Measurements from ENCODE around the gene SLC17A4.

The SLC17A4 gene

DNA sequence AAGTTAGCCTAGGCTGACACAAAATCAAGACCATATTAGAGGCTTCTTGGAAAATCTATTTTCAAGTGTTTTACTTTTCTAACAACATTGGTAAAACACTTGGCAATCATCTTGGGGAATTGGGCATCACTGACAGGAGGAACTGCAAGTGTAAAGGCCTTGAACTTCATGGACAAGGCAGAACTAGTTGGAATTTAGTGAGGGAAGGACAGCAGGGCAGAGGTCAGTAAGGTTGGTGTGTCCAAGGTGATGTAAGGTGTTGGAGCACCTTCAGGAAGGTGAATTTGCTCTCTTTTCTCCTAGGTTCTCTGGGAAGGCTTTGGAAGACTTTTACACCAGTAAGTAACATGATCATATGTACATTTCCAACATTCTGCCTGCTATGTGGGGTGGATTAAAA, 1.5 kb upstream of the SLC17A4 start:
- DNase-seq, result no peak

- no peak for DNase-seq
Measured at GRCh38 chr6:25755483-25755882, 941 bp downstream of the SLC17A4 start.

GRCh38 chr6:25756382-25757363, 2.1 kb downstream of the SLC17A4 start:
- no peak for DNase-seq

DNA sequence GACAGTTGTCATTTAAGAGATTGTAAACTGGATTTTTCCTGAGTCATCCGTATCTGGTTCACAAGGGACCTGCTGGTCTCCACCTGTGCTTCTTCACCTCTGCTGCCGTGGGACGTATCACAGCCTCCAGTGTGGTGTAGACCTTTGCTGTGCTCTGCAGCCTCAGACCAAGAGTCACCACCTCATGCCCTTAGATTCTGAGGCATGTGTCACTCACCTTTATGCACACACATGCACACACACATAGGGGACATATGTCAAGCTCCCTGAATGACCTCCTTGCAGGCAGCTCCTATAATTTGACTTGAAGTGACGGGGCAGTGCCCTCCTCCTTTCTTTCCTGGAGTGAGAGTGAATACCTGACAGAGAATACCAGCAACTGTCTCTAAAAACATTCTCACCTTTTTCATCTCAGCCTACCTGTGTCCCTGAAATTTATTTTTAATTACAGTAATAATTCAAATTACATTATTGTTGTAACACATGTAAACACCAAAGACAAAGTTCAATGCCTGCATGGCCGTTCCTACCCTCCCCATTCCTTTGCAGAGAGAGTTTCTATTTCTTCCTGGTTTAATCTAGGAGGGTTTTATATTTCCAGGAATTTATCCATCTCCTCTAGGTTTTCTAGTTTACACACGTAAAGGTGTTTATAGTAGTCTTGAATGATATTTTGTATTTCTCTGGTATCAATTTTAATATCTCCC, 3.5 kb downstream of the SLC17A4 start:
- no peak for DNase-seq

DNA sequence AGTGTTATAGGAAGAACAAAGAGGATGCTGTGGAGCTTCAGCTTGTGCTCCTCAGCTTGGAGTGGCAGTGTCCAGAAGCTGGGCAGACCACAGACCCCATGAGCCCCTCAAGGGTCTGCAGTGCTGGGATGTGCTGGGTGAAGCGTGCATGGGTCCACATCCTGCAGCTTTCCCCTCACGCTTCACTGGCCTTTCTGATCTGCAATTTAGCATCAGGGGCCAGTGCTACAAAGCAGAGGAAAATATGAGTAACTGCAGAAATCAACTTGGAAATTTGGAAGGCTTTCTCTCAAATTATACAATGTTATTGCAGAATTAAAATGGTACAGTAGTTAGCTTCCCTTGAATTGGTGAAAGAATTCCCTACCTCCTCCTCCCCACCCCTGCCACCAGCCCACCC, 10.1 kb downstream of the SLC17A4 start:
- no peak for DNase-seq

GRCh38 chr6:25768566-25768965, 14.0 kb downstream of the SLC17A4 start:
- DNase-seq, result no peak

DNA sequence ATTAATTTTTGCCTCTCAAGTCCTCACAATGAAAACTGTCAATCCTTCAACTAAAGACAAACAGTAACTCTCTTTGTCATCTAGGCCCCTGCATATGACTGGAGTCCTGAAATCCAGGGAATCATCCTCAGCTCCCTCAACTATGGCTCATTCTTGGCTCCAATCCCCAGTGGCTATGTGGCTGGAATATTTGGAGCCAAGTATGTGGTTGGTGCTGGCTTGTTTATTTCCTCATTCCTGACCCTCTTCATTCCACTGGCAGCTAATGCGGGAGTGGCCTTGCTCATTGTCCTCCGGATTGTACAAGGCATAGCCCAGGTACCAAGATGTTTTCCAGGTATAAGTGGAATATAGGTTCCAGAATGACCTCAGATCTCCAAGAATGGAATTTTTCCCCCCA, 15.4 kb downstream of the SLC17A4 start:
- no peak for DNase-seq

DNA sequence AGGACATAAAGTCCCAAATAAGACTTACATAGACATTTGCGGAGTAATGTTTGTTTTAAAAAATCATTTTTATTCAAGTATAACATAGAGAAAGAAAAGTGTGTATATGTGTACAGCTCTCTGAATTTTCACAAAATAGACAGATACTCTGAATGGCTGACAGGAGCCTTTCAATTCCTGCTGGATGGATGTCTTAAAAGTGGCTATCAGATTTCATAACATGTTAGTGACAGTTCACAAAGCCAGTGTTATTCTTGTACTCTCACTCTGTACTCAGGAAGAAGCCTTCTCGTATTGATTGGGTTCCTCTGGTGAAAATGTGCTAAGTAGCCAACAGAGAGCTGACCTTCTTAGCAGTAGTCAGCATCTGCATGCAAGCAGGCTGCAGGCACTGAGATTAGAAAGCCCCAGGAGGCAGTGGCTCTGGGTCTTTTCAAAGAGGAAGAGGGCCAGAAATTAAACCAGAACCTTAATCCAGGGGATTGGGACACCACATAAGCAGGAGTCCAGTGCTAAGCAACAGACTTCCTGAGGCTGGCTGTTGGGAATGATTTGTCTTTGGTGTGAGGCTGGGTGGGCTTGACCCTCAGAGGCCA, 19.7 kb downstream of the SLC17A4 start:
- peak; percentile 75 for DNase-seq

- no peak for DNase-seq
Measured at GRCh38 chr6:25777031-25777430, 22.5 kb downstream of the SLC17A4 start.

- no peak for DNase-seq
Measured at GRCh38 chr6:25777856-25778649, 23.5 kb downstream of the SLC17A4 start.

GRCh38 chr6:25781134-25781533, 26.6 kb downstream of the SLC17A4 start:
- DNase-seq, result no peak

- DNase-seq, result no peak
Measured at GRCh38 chr6:25787428-25787827, 32.9 kb downstream of the SLC17A4 start.

GRCh38 chr6:25788305-25788922, 33.9 kb downstream of the SLC17A4 start:
- no peak for DNase-seq

GRCh38 chr6:25789475-25789874, 34.9 kb downstream of the SLC17A4 start:
- DNase-seq, result no peak

DNA sequence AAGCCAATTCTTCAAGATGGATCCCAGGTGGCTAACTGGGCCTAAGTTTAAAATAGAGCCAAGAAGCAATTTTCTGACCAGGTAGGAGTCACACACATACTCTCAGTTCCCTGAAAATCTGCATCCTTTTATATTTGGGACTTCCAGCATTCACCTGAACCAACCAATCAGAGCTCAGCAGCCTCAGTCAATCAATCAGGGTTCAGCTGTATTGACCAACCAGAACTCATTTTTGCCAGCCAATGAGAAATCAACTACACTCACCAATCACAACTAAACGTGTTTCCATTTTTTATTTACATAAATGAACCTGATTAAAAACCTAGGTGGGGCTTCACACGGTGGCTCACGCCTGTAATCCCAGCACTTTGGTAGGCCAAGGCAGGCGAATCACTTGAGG, 37.5 kb downstream of the SLC17A4 start:
- no peak for DNase-seq

GRCh38 chr6:25793970-25794369, 39.4 kb downstream of the SLC17A4 start:
- DNase-seq, result no peak

- no peak for DNase-seq
Measured at GRCh38 chr6:25794784-25795183, 40.2 kb downstream of the SLC17A4 start.

DNA sequence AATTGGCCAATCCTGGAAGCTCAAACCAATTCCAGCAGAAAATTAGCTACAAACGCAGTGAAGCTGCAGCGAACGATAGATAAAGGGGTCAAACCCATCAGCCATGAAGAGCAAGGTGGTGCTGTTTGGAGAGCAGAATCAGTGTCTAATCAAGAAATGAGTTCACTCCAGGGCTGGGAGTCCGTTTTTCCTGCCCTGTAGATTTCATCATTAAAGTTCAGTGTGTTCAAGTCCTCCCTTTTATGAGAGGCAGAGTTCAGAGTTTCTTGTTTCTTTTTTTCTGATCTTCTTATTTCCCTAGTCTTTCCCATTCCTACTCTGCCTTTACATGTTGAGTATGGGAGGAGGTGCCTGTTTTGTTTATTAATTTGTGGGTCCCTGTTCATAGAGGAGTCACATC, 46.9 kb downstream of the SLC17A4 start:
- no peak for DNase-seq

DNA sequence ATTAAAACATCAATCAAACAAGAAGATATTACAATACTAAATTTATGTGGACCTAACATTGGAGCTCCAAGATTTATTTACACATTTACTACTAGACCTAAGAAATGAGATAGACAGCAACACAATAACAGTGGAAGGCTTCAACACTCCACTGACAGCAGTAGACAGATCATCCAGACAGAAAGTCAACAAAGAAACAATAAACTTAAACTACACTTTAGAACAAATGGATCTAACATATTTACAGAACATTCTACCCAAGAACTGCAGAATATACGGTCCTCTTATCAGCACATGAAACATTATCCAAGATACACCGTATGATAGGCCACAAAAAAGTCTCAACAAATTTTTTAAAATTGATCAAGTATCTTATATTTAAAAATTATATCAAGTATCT, 50.3 kb downstream of the SLC17A4 start:
- DNase-seq, result no peak

GRCh38 chr6:25815194-25815593, 60.7 kb downstream of the SLC17A4 start:
- no peak for DNase-seq

DNA sequence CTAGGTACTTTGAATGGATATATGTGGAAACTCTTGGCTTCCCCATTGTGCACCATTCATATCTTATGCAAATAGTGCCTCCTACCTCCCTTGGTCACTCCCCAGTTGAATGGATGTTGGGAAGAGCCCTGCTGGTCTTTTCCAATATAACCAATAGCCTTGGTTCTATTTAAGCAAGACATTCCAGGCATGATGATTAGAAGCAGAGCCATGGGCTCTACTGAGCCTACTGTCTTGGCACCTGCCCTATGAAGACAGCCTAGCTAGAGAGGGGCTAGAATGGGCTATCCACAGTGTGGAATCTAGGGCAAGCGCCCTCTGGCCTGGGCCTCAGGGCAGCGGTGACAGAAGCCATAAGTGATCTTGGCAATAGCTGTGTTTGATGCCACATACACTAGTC, 61.7 kb downstream of the SLC17A4 start:
- DNase-seq, result no peak

DNA sequence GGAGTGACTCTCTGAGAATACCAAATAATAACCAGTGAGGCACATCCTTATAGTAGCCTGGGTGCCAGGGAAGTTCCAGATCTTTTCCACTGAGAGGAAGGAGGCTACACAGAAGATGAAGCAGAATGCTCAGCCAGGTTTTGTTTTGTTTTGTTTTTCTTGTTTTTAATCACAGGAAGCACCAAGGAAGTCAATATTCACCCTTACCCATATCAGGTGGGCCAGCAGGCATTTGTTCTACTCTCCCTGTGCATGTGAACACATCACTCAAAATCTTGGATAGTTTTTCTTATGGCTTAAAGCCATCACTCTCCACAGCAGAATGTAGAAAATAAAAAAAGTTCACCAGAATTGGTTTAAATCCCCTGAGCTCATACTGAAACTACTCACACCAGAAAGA, 66.8 kb downstream of the SLC17A4 start:
- no peak for DNase-seq
